ENCODE data around the gene PTPN3. TPM values are rescaled to one million over a fixed set of nuclear protein-coding genes. Genes with fewer than 3 reads are reported as not detected.

Gene PTPN3
- total RNA-seq, 1 donor from 2014 or later, result 4.9 TPM

GRCh38 chr9:109479822-109480221, 18.3 kb downstream of the PTPN3 start:
- no peak for DNase-seq (ENCODE audit: extremely low spot score, unreplicated experiment)
- no peak overlapping the region for H3K4me3 Mint-ChIP-seq
- no peak overlapping the region for H3K27ac Mint-ChIP-seq
- no peaks in the 10 kb centered on the region for H3K9me3 Mint-ChIP-seq
- H3K27me3 Mint-ChIP-seq, result no peaks in the 10 kb centered on the region
- H3K4me1 Mint-ChIP-seq (ENCODE audit: unreplicated experiment), result peaks cover 34% of the 10 kb centered on the region
- TF ChIP-seq CTCF (conservative IDR thresholded peaks at IDR 0.05), result no peak
- H3K36me3 Mint-ChIP-seq, result no peaks in the 10 kb centered on the region

- Mint-ChIP-seq H3K9me3 (no peaks in the 10 kb centered on the region), H3K36me3 (no peaks in the 10 kb centered on the region), H3K4me3 (no peak overlapping the region), H3K27ac (no peak overlapping the region), H3K4me1 (ENCODE audit: unreplicated experiment) (peaks cover 32% of the 10 kb centered on the region), H3K27me3 (no peaks in the 10 kb centered on the region)
- no peak for TF ChIP-seq CTCF (conservative IDR thresholded peaks at IDR 0.05)
- DNase-seq (ENCODE audit: extremely low spot score, unreplicated experiment), result no peak
Observed at GRCh38 chr9:109478665-109479380, 19.3 kb downstream of the PTPN3 start.

- peak overlapping the region; percentile 77 for H3K27ac Mint-ChIP-seq
- no peaks in the 10 kb centered on the region for H3K36me3 Mint-ChIP-seq
- peaks cover 33% of the 10 kb centered on the region for H3K4me1 Mint-ChIP-seq (ENCODE audit: unreplicated experiment)
- DNase-seq (ENCODE audit: extremely low spot score, unreplicated experiment), result no peak
- TF ChIP-seq CTCF (conservative IDR thresholded peaks at IDR 0.05), result no peak
- H3K9me3 Mint-ChIP-seq, result no peaks in the 10 kb centered on the region
- H3K4me3 Mint-ChIP-seq, result no peak overlapping the region
- H3K27me3 Mint-ChIP-seq, result no peaks in the 10 kb centered on the region
Observed at GRCh38 chr9:109478051-109478563, 20.0 kb downstream of the PTPN3 start.

- no peaks in the 10 kb centered on the region for H3K36me3 Mint-ChIP-seq
- TF ChIP-seq CTCF (conservative IDR thresholded peaks at IDR 0.05), result no peak
- H3K27me3 Mint-ChIP-seq, result no peaks in the 10 kb centered on the region
- peak overlapping the region; percentile 77 for H3K27ac Mint-ChIP-seq
- peak overlapping the region; percentile 53 for H3K4me3 Mint-ChIP-seq
- H3K9me3 Mint-ChIP-seq, result no peaks in the 10 kb centered on the region
- peaks cover 34% of the 10 kb centered on the region for H3K4me1 Mint-ChIP-seq (ENCODE audit: unreplicated experiment)
- DNase-seq (ENCODE audit: extremely low spot score, unreplicated experiment), result no peak
Observed at GRCh38 chr9:109477258-109478050, 20.7 kb downstream of the PTPN3 start.

GRCh38 chr9:109476642-109477257, 21.4 kb downstream of the PTPN3 start:
- no peaks in the 10 kb centered on the region for H3K27me3 Mint-ChIP-seq
- TF ChIP-seq CTCF (conservative IDR thresholded peaks at IDR 0.05), result no peak
- H3K27ac Mint-ChIP-seq, result peak overlapping the region; percentile 77
- H3K4me1 Mint-ChIP-seq (ENCODE audit: unreplicated experiment), result peaks cover 34% of the 10 kb centered on the region
- H3K4me3 Mint-ChIP-seq, result peak overlapping the region; percentile 5
- DNase-seq (ENCODE audit: extremely low spot score, unreplicated experiment), result no peak
- H3K9me3 Mint-ChIP-seq, result no peaks in the 10 kb centered on the region
- no peaks in the 10 kb centered on the region for H3K36me3 Mint-ChIP-seq
